ENCODE data around the gene ZBTB25. TPM values are rescaled to one million over a fixed set of nuclear protein-coding genes. Genes with fewer than 3 reads are reported as not detected.

Gene ZBTB25
- total RNA-seq, 1 donor, result 9.8 TPM

- peaks cover 26% of the 10 kb centered on the region for H3K27me3 ChIP-seq (ENCODE audit: insufficient read depth, low read length)
- H4K20me1 ChIP-seq (ENCODE audit: insufficient read depth, low read length), result no peaks in the 10 kb centered on the region
- no peaks in the 10 kb centered on the region for H3K4me1 ChIP-seq (ENCODE audit: insufficient read depth, low read length)
- H3K27ac ChIP-seq (ENCODE audit: low read depth, low read length), result no peak overlapping the region
- H3K4me3 ChIP-seq (ENCODE audit: insufficient read depth, low read length), result no peak overlapping the region
- no peaks in the 10 kb centered on the region for H3K9me3 ChIP-seq (ENCODE audit: low read depth, low read length)
- no peak for TF ChIP-seq CTCF (IDR thresholded peaks at IDR 0.05; ENCODE audit: extremely low read depth, low read depth, low read length)
- H3K36me3 ChIP-seq (ENCODE audit: insufficient read depth, low read length), result no peaks in the 10 kb centered on the region
- DNase-seq (ENCODE audit: insufficient read length, low spot score, missing footprints), result no peak
- no peak overlapping the region for H2AFZ ChIP-seq (ENCODE audit: low read length)
- H3K79me2 ChIP-seq (ENCODE audit: insufficient read depth, low read length), result no peaks in the 10 kb centered on the region
- no peak overlapping the region for H3K4me2 ChIP-seq (ENCODE audit: insufficient read depth, low read length)
Measured at GRCh38 chr14:64549016-64549415, 45.4 kb upstream of the ZBTB25 start.

DNA sequence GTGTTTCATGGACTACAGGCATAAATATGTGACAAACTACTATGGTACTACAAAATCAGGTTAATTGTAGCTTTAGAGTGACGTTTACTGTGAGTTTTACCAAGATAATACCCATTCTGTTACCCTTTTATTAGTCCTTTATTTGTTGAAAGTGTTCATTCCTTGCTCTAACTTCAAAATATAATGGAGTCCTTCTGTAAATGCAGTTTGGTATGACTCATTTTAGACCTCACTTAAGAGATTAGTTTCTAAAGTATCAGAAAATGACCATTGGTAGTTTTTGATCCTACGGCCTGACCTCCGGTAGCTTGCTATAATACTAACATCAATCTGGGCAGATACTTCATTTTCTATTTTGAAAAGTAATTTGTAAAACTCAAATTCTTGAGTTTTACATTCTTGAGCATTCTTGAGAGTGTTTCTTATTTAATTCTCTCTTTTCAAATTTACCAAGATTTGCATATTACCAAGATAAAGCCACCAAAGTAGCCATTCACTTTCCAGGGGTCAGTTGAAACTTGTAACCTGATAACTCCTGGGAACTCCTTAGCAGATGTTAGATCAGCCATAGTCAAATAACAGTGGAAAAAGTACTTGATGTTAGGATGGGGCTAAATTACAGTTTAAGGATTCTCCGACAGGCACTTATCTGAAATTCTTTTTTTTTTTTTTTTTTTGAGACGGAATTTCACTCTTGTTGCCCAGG, 41.1 kb upstream of the ZBTB25 start:
- no peaks in the 10 kb centered on the region for H4K20me1 ChIP-seq (ENCODE audit: insufficient read depth, low read length)
- no peaks in the 10 kb centered on the region for H3K79me2 ChIP-seq (ENCODE audit: insufficient read depth, low read length)
- peaks cover 24% of the 10 kb centered on the region for H3K27me3 ChIP-seq (ENCODE audit: insufficient read depth, low read length)
- no peak overlapping the region for H3K4me3 ChIP-seq (ENCODE audit: insufficient read depth, low read length)
- no peak overlapping the region for H2AFZ ChIP-seq (ENCODE audit: low read length)
- no peak overlapping the region for H3K27ac ChIP-seq (ENCODE audit: low read depth, low read length)
- peaks cover 5% of the 10 kb centered on the region for H3K4me1 ChIP-seq (ENCODE audit: insufficient read depth, low read length)
- peaks cover 10% of the 10 kb centered on the region for H3K9me3 ChIP-seq (ENCODE audit: low read depth, low read length)
- DNase-seq (ENCODE audit: insufficient read length, low spot score, missing footprints), result no peak
- no peaks in the 10 kb centered on the region for H3K36me3 ChIP-seq (ENCODE audit: insufficient read depth, low read length)
- no peak for TF ChIP-seq CTCF (IDR thresholded peaks at IDR 0.05; ENCODE audit: extremely low read depth, low read depth, low read length)
- no peak overlapping the region for H3K4me2 ChIP-seq (ENCODE audit: insufficient read depth, low read length)

DNA sequence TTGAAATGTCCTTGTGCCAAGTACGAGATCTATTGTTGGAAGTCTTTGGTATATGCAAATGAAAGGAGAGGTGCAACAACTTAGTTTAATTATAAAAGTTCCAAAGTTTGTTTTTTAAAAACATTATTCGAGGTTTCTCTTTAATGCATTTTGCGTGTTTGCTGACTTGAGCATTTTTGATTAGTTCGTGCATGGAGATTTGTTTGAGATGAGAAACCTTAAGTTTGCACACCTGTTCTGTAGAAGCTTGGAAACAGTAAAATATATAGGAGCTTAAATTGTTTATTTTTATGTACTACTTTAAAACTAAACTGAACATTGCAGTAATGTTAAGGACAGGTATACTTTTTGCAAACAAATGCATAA, 39.2 kb upstream of the ZBTB25 start:
- no peak for TF ChIP-seq CTCF (IDR thresholded peaks at IDR 0.05; ENCODE audit: extremely low read depth, low read depth, low read length)
- peak overlapping the region; percentile 39 for H3K4me2 ChIP-seq (ENCODE audit: insufficient read depth, low read length)
- no peak overlapping the region for H3K4me3 ChIP-seq (ENCODE audit: insufficient read depth, low read length)

DNA sequence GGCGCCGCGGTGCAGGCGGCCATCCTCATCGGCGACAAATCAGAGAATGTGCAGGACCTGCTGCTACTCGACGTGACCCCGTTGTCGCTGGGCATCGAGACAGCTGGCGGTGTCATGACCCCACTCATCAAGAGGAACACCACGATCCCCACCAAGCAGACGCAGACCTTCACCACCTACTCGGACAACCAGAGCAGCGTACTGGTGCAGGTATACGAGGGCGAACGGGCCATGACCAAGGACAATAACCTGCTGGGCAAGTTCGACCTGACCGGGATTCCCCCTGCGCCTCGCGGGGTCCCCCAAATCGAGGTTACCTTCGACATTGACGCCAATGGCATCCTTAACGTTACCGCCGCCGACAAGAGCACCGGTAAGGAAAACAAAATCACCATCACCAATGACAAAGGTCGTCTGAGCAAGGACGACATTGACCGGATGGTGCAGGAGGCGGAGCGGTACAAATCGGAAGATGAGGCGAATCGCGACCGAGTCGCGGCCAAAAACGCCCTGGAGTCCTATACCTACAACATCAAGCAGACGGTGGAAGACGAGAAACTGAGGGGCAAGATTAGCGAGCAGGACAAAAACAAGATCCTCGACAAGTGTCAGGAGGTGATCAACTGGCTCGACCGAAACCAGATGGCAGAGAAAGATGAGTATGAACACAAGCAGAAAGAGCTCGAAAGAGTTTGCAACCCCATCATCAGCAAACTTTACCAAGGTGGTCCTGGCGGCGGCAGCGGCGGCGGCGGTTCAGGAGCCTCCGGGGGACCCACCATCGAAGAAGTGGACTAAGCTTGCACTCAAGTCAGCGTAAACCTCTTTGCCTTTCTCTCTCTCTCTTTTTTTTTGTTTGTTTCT, 38.6 kb upstream of the ZBTB25 start:
- Histone ChIP-seq H3K27ac (ENCODE audit: low read depth, low read length) (no peak overlapping the region), H4K20me1 (ENCODE audit: insufficient read depth, low read length) (no peaks in the 10 kb centered on the region), H2AFZ (ENCODE audit: low read length) (peak overlapping the region; percentile 6), H3K4me2 (ENCODE audit: insufficient read depth, low read length) (peak overlapping the region; percentile 39), H3K4me3 (ENCODE audit: insufficient read depth, low read length) (peak overlapping the region; percentile 53), H3K27me3 (ENCODE audit: insufficient read depth, low read length) (peaks cover 20% of the 10 kb centered on the region), H3K4me1 (ENCODE audit: insufficient read depth, low read length) (peaks cover 5% of the 10 kb centered on the region), H3K79me2 (ENCODE audit: insufficient read depth, low read length) (no peaks in the 10 kb centered on the region), H3K36me3 (ENCODE audit: insufficient read depth, low read length) (no peaks in the 10 kb centered on the region), H3K9me3 (ENCODE audit: low read depth, low read length) (peaks cover 10% of the 10 kb centered on the region)
- DNase-seq (ENCODE audit: insufficient read length, low spot score, missing footprints), result no peak
- no peak for TF ChIP-seq CTCF (IDR thresholded peaks at IDR 0.05; ENCODE audit: extremely low read depth, low read depth, low read length)

More for the DNA sequence above, 39.2 kb upstream of the ZBTB25 start:
- H3K27me3 ChIP-seq (ENCODE audit: insufficient read depth, low read length), result peaks cover 20% of the 10 kb centered on the region
- peaks cover 10% of the 10 kb centered on the region for H3K9me3 ChIP-seq (ENCODE audit: low read depth, low read length)
- H3K79me2 ChIP-seq (ENCODE audit: insufficient read depth, low read length), result no peaks in the 10 kb centered on the region
- H3K36me3 ChIP-seq (ENCODE audit: insufficient read depth, low read length), result no peaks in the 10 kb centered on the region
- no peak overlapping the region for H2AFZ ChIP-seq (ENCODE audit: low read length)
- H3K4me1 ChIP-seq (ENCODE audit: insufficient read depth, low read length), result peaks cover 5% of the 10 kb centered on the region
- no peak overlapping the region for H3K27ac ChIP-seq (ENCODE audit: low read depth, low read length)
- no peaks in the 10 kb centered on the region for H4K20me1 ChIP-seq (ENCODE audit: insufficient read depth, low read length)
- DNase-seq (ENCODE audit: insufficient read length, low spot score, missing footprints), result no peak

All from osteoblast (primary cell).